OCI-M2 (cell line): ENCODE data around the gene GPR146.

Experiments used
- DNase-seq: peaks from one replicate; lab custom pipeline; 2025; ENCODE audit not compliant: unreplicated experiment; lab: John Stamatoyannopoulos, UW

The GPR146 gene

GRCh38 chr7:1090686-1091643, 46.6 kb downstream of the GPR146 start:
- no peak for DNase-seq

- no peak for DNase-seq
Observed at GRCh38 chr7:1091644-1092027, 47.3 kb downstream of the GPR146 start.

GRCh38 chr7:1092161-1092632, 47.9 kb downstream of the GPR146 start:
- DNase-seq = no peak

GRCh38 chr7:1092806-1093501, 48.6 kb downstream of the GPR146 start:
- no peak for DNase-seq

- DNase-seq = no peak
Observed at GRCh38 chr7:1093502-1093843, 49.1 kb downstream of the GPR146 start.

- DNase-seq = no peak
Observed at GRCh38 chr7:1093916-1094508, 49.7 kb downstream of the GPR146 start.

GRCh38 chr7:1094870-1095269, 50.5 kb downstream of the GPR146 start:
- no peak for DNase-seq

GRCh38 chr7:1095621-1096155, 51.3 kb downstream of the GPR146 start:
- DNase-seq = no peak

- DNase-seq = no peak
Observed at GRCh38 chr7:1096156-1097119, 52.1 kb downstream of the GPR146 start.

- DNase-seq = no peak
Observed at GRCh38 chr7:1097120-1097504, 52.8 kb downstream of the GPR146 start.

GRCh38 chr7:1098243-1099153, 54.2 kb downstream of the GPR146 start:
- DNase-seq = no peak

GRCh38 chr7:1099154-1099542, 54.8 kb downstream of the GPR146 start:
- DNase-seq = no peak

GRCh38 chr7:1099637-1100036, 55.3 kb downstream of the GPR146 start:
- DNase-seq = no peak

GRCh38 chr7:1100386-1100785, 56.0 kb downstream of the GPR146 start:
- DNase-seq = no peak

GRCh38 chr7:1100834-1101562, 56.7 kb downstream of the GPR146 start:
- no peak for DNase-seq

GRCh38 chr7:1101563-1102431, 57.5 kb downstream of the GPR146 start:
- DNase-seq = no peak

GRCh38 chr7:1103009-1103788, 58.9 kb downstream of the GPR146 start:
- DNase-seq = no peak
